Activated CD8-positive, alpha-beta memory T cell treated with anti-CD3 and anti-CD28 coated beads, Interleukin-2, amount 50 U/mL, for 1 hour (primary cell): ENCODE results near the gene ITM2A.

Experiments
- DNase-seq: peaks from one replicate; pipeline ENCODE4 v3.0.0-alpha.2; 2020; ENCODE audit errors: extremely low read depth

The ITM2A gene

GRCh38 chrX:79366873-79367749 lies at the start of gene ITM2A:
TSS of gene ITM2A (minus strand) at chrX:79367334. CDS start at chrX:79367215, 119 bp downstream.
- DNase-seq, result peak; percentile 18

- no peak for DNase-seq
These were observed 47.9 kb upstream of the ITM2A start for GRCh38 chrX:79415056-79415455.

GRCh38 chrX:79413963-79414362 lies 46.8 kb upstream of the ITM2A start:
- no peak for DNase-seq

GRCh38 chrX:79412972-79413371 lies 45.8 kb upstream of the ITM2A start:
- no peak for DNase-seq

GRCh38 chrX:79412166-79412565 lies 45.0 kb upstream of the ITM2A start:
- no peak for DNase-seq

- no peak for DNase-seq
These were observed 42.5 kb upstream of the ITM2A start for GRCh38 chrX:79409657-79410056.

GRCh38 chrX:79408623-79409322 lies 41.6 kb upstream of the ITM2A start:
- DNase-seq, result no peak

- DNase-seq, result no peak
These were observed 33.5 kb upstream of the ITM2A start for GRCh38 chrX:79400623-79401022.

GRCh38 chrX:79375340-79375739 lies 8.2 kb upstream of the ITM2A start:
- no peak for DNase-seq

- DNase-seq, result no peak
These were observed 4.5 kb upstream of the ITM2A start for GRCh38 chrX:79371640-79372039.

- no peak for DNase-seq
These were observed 4.0 kb upstream of the ITM2A start for GRCh38 chrX:79371101-79371500.

GRCh38 chrX:79369871-79370270 lies 2.7 kb upstream of the ITM2A start:
- no peak for DNase-seq

- DNase-seq, result no peak
These were observed 1.3 kb upstream of the ITM2A start for GRCh38 chrX:79368441-79368840.

GRCh38 chrX:79367907-79368306 lies 773 bp upstream of the ITM2A start:
- DNase-seq, result no peak

GRCh38 chrX:79366556-79366872 lies 620 bp downstream of the ITM2A start:
- DNase-seq, result no peak

- no peak for DNase-seq
These were observed 1.5 kb downstream of the ITM2A start for GRCh38 chrX:79365591-79365990.

GRCh38 chrX:79364306-79364705 lies 2.8 kb downstream of the ITM2A start:
- no peak for DNase-seq

GRCh38 chrX:79361192-79361870 lies 5.8 kb downstream of the ITM2A start:
- no peak for DNase-seq

GRCh38 chrX:79336869-79337815 lies 30.0 kb downstream of the ITM2A start:
- no peak for DNase-seq

GRCh38 chrX:79330022-79330421 lies 37.1 kb downstream of the ITM2A start:
- DNase-seq, result no peak

GRCh38 chrX:79325263-79325958 lies 41.7 kb downstream of the ITM2A start:
- DNase-seq, result no peak
